NCI-H82 (cell line): ENCODE measurements around the gene GNAZ.

Experiments used
- DNase-seq: peaks from one replicate; lab custom pipeline; 2025; lab: John Stamatoyannopoulos, UW

The GNAZ gene

DNA sequence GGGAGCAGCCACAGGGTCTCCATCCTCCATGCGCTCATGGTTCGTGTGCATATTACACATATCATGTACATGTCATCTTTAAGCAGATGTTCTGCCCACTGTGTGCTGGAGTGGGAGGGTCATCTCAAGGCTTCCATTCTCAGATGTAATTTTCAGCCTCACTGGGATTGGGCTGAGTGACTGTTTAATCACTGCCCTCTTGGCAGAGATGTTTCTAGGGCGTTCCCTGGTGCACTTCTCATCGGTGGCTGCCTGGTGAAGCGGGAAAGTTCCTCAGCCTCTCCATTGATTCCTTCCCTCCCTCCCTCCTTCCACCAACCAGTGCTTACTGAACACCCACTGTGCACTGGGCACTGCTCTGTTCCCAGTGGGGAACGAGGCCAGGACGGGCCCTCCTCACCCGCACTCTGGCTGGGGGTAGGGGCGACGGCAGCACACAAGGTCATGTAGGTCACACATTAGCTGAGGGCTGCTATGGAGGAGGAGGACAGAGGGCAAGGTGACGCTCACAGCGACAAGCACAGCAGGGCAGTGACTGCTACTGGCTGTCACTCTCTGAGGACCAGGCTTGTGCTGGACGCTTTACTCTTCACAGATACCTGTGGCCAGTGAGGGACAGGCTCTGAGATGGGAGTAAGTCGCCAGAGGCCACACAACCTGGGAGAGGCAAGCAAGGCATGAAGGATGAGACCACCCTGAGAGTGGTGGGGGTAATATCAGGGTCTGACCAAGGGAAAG, 22.9 kb downstream of the GNAZ start:
- DNase-seq: no peak

DNA sequence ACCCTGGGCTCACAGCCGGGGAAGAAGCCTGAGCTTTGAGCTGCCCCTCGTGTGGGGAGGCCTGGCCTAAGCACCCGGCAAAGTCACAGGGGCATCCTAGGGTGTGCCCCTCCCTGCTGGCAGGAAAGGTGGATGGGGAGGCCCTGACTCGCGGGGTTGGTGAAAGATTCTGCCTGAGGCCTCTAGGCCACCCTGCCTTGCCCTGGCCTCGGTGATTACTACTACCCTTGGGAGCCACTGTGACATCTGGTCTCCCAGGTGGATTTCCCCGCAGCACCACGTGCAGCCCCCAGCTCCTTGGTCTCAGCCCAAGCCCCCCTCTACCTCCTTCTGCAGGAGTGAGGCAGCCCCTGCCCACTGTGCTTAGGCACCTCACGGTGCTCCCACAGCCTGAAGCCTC, 23.9 kb downstream of the GNAZ start:
- DNase-seq: peak; percentile 47

- DNase-seq: no peak
Measured at GRCh38 chr22:23094695-23095681, 24.7 kb downstream of the GNAZ start.

DNA sequence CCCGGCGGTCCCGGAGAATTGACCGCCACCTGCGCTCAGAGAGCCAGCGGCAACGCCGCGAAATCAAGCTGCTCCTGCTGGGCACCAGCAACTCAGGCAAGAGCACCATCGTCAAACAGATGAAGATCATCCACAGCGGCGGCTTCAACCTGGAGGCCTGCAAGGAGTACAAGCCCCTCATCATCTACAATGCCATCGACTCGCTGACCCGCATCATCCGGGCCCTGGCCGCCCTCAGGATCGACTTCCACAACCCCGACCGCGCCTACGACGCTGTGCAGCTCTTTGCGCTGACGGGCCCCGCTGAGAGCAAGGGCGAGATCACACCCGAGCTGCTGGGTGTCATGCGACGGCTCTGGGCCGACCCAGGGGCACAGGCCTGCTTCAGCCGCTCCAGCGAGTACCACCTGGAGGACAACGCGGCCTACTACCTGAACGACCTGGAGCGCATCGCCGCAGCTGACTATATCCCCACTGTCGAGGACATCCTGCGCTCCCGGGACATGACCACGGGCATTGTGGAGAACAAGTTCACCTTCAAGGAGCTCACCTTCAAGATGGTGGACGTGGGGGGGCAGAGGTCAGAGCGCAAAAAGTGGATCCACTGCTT, 25.5 kb downstream of the GNAZ start:
- no peak for DNase-seq

GRCh38 chr22:23097412-23098229, 27.3 kb downstream of the GNAZ start:
- no peak for DNase-seq

GRCh38 chr22:23098230-23098705, 27.9 kb downstream of the GNAZ start:
- DNase-seq: no peak

DNA sequence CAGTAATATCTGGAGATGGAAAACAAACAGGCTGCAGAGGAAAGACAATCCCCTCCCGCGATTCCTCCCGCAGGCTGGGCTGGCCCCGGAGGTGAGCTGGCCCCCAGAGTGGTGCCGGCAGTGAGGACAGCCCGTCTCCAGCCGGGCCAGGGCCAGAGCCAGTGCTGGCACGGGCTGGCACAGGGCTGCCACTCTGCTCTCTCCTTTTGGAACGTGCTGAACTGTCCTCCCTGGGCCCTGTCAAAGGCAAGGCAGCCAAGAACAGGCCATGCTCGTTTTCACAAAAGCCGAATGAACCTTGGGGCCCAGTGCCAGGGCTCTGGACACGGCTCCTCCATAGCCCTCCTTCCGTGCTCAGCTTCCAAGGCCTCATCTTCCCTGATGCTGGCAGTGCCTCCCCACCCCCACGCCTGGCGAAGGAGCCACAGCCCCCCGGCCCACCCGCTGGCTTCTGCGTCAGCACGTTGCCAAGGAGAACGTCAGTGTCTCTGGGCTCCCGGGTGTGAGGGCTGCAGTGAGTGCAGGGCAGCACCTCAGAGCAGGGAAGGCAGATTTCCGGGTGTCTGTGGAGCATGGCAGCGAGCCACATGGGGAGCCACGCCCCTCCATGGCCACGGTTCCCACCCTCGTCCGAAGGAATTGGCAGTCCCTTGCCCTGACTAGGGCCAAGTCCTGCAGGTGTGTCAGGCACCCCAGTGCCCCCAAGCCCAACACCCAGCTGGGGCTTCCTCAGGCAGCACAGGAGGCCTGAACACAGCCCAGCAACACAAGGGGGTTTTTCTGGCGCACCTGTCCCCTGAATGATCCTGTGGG, 28.6 kb downstream of the GNAZ start:
- DNase-seq: no peak

GRCh38 chr22:23099531-23099804, 29.1 kb downstream of the GNAZ start:
- no peak for DNase-seq

- DNase-seq: no peak
Measured at GRCh38 chr22:23100124-23100801, 29.9 kb downstream of the GNAZ start.

DNA sequence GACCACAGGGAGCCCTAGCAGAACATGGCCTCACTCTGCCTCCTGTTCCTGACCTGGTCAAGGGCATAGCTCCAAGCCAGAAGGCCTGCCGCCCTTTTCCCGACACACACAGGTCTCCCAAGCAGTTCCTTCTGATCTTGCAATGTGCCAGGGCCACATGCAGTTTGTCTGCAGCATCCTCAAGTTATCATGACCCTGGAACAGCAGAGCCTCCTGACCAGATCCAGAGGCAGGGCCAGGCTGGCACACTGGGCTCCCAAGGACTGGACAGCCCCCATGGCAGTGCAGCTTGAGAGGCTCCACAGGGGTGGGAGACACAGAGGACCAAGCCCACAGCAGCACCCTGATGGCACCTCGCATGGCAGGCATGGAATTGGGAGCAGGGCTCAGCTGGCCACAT, 31.2 kb downstream of the GNAZ start:
- DNase-seq: no peak

DNA sequence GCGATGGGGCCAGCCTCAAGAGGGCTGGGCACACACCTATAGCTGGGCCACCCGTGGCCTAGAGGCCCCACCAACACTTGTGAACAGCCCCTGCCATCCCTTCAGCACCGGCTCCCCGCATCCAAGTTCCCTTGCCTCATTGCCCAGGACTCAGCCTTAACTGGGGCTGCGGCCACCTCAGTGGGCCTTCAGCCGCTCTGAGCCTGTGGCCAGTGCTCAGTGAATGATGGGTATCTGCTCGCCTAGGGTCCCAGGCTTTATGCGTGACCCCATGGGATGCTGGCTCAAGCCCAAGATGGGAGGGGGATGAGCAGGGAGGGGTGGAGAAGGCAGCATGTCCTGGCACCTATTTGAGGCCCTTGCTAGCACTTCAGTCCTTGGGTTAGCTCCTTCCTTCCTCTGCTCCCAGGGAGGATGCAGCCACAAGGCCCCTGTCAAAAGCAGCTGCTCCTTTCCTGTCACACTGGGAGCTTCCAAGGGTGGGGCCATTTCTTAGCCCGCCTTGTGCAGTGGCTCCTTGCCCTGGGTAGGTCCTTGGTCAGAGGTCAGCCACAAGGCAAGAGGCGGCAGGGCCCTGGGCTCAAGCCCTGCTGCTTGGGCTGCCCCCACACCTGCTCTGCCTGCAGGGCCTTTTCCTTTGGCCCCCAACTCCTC, 31.8 kb downstream of the GNAZ start:
- no peak for DNase-seq

DNA sequence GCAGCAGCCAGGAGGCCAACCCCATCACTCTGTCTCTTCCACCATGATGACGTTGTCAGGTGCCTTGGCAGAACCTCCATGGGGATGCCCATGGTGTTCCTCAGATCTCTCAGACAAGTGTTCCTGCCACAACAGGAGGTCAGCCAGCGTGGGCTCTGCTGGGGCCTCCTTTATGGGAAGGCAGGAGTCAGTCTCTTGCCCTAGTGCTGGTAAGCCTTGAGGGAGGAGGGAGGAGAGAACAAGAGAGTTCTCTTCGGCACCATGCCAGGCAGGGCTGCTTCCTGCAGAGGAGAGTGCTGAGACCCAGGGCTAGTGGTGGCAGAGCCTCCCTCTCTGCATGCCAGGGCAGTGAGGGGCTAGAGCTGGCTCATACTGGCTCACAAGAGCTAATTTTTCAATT, 32.5 kb downstream of the GNAZ start:
- no peak for DNase-seq

GRCh38 chr22:23103199-23103954, 33.1 kb downstream of the GNAZ start:
- peak; percentile 28 for DNase-seq

- DNase-seq: peak; percentile 88
Measured at GRCh38 chr22:23104187-23104971, 34.1 kb downstream of the GNAZ start.

DNA sequence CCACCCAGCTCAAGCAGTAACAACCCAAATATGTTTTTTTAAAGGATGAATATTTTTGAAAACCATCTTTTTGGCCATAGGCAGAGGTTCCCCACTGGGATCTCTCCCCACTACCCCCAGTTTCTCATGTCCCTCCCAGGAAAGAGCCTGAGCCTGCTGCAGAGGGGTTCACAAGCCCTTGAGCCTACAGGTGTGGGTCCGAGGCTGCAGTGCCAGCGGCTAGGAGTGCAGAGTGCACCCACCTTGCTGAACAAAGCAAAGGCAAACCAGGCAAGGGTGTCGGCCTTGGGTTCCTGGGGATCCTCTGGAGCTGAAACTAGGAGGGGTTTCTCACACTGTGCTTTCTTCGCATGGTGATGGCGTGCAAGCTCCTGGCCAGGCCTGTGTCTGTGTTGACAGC, 35.0 kb downstream of the GNAZ start:
- DNase-seq: no peak

- DNase-seq: no peak
Measured at GRCh38 chr22:23105919-23106318, 35.6 kb downstream of the GNAZ start.

DNA sequence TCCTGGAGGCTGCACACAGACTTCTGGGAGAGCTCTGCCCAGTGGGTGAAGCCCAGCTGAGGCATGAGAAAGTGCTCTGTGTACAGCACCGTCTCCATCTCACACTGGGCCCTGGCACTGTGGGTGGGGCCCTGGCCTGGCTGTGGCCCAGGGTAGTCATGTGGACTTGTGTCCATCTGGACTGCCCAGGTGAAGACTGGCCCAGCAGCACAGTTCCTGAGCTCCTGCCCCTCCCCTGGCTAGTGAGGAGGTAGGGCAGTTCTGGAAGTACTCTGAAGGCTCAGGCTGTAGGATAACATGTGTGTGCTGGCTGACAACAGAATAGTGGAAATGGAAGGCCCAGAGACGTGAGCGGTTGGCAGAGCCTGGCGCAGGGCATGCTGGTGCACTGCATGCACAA, 36.0 kb downstream of the GNAZ start:
- DNase-seq: no peak

- peak; percentile 84 for DNase-seq
Measured at GRCh38 chr22:23106906-23107367, 36.6 kb downstream of the GNAZ start.
